ENCODE measurements around the gene OR52A1. TPM values are rescaled to one million over a fixed set of nuclear protein-coding genes. Genes with fewer than 3 reads are reported as not detected.
"Not testable (repeated sequence)": the region's sequence is repeated elsewhere in the genome, so short reads cannot be mapped to it uniquely, and the experiment has no call there.

OR52A1 gene
- total and polyA plus RNA-seq, 8 donors, result not detected

DNA sequence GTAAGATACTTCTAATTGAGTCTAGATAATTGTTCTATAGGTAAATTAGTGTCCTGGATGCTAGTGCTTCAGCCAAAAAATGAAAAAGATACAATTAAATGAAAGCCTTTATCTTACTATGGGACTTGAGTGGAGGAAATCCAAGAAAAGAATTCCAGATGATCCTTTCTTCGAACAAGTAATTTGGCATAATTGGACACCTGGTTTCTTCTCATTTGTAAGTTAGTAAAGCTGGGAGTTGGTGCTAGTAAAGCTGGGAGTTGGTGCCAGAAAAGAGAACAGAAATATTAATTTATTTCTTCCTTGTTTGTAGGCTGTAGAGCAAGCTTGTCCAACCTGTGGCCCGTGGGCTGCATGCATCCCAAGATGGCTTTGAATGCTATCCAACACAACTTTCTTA, 33.6 kb upstream of the OR52A1 start:
- Histone ChIP-seq H3K27ac (no peak overlapping the region), H3K27me3 (no peaks in the 10 kb centered on the region), H3K9me3 (peaks cover 0 to 9% (median 3%) of the 10 kb centered on the region in 4 donors), H3K4me3 (no peak overlapping the region), H3K36me3 (no peaks in the 10 kb centered on the region), H3K4me1 (no peaks in the 10 kb centered on the region)
- 75 to 90% (median 85%) methylated on average over 2 of the region's 2 CpGs for WGBS, 5 donors
- TF ChIP-seq POLR2A (IDR thresholded peaks at IDR 0.05) (no peak), POLR2AphosphoS5 (IDR thresholded peaks at IDR 0.05) (no peak), EP300 (IDR thresholded peaks at IDR 0.05) (no peak)
- TF ChIP-seq, protein P1, sequence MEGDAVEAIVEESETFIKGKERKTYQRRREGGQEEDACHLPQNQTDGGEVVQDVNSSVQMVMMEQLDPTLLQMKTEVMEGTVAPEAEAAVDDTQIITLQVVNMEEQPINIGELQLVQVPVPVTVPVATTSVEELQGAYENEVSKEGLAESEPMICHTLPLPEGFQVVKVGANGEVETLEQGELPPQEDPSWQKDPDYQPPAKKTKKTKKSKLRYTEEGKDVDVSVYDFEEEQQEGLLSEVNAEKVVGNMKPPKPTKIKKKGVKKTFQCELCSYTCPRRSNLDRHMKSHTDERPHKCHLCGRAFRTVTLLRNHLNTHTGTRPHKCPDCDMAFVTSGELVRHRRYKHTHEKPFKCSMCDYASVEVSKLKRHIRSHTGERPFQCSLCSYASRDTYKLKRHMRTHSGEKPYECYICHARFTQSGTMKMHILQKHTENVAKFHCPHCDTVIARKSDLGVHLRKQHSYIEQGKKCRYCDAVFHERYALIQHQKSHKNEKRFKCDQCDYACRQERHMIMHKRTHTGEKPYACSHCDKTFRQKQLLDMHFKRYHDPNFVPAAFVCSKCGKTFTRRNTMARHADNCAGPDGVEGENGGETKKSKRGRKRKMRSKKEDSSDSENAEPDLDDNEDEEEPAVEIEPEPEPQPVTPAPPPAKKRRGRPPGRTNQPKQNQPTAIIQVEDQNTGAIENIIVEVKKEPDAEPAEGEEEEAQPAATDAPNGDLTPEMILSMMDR (IDR thresholded peaks at IDR 0.05), result no peak
- intact Hi-C loops (cut with DNase I; ENCODE audit: low total_unique reads), result no loop called here
- no peak for DNase-seq

DNA sequence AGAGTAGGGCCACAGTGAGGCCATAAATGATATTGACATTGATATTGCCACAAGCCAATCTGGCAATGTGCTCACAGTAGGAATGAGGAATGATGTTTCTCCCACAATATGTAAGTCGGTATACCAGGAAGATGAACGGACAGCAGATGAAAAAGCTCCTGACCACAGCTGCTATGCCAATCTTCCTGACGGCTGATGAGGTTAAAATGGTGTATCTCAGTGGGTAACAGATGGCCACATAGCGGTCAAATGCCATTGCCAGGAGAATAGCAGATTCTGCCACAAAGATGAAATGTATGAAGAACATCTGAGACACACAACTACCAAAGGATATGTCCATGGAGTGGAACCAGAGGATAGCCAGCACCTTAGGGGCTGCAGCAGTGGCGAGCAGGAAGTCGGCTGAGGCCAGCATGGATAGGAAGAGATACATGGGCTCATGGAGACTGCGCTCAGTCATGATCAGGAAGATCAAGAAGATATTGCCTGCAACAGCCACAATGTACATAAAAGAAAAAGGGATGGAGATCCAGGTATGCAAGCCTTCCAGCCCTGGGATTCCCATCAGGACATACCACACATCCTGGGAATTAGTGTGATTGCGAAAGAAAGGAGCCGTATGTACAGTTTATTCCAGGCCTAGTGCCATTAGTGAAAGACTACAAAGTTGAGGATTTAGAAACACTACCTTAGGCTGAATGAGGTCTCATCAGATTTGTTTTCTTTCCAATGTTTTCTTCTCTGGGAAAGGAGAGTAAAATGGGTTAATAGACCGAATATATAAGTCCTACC, 23.7 kb upstream of the OR52A1 start:
- no peak for TF ChIP-seq POLR2A (IDR thresholded peaks at IDR 0.05)
- TF ChIP-seq, protein P1 (IDR thresholded peaks at IDR 0.05), result no peak
- TF ChIP-seq EP300 (IDR thresholded peaks at IDR 0.05), result no peak
- no peak for TF ChIP-seq POLR2AphosphoS5 (IDR thresholded peaks at IDR 0.05)
- no peaks in the 10 kb centered on the region for H3K36me3 ChIP-seq
- H3K4me3 ChIP-seq, result no peak overlapping the region
- H3K9me3 ChIP-seq, result no peaks in the 10 kb centered on the region
- no peaks in the 10 kb centered on the region for H3K4me1 ChIP-seq
- no peak overlapping the region for H3K27ac ChIP-seq
- intact Hi-C loops (cut with DNase I; ENCODE audit: low total_unique reads), result no loop called here
- DNase-seq, result no peak
- 77 to 86% (median 84%) methylated on average over 10 of the region's 10 CpGs for WGBS, 5 donors
- H3K27me3 ChIP-seq, result no peaks in the 10 kb centered on the region

DNA sequence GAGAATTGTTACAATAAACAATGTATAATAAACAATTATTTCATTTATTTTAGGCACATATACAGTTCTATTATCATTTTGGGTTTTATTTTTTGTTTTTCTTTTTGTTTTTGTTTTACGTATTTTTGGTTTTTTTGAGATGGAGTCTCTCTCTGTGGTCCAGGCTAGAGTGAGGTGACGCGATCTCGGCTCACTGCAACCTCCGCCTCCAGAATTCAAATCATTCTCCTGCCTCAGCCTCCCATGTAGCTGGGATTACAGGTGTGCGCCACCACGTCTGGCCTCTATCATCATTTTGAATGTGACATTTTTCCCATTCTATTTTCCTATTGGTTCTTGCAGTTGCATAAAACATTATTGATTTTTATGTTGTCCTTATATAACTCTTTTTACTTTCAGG, 20.4 kb upstream of the OR52A1 start:
- no peaks in the 10 kb centered on the region for H3K27me3 ChIP-seq
- WGBS, 5 donors, result 91 to 95% (median 92%) methylated on average over 7 of the region's 7 CpGs
- H3K9me3 ChIP-seq, result no peaks in the 10 kb centered on the region
- H3K4me1 ChIP-seq, result no peaks in the 10 kb centered on the region
- intact Hi-C loops (cut with DNase I; ENCODE audit: low total_unique reads), result no loop called here
- H3K27ac ChIP-seq, result no peak overlapping the region
- DNase-seq, result no peak
- TF ChIP-seq POLR2A (IDR thresholded peaks at IDR 0.05) (no peak), EP300 (IDR thresholded peaks at IDR 0.05) (no peak), POLR2AphosphoS5 (IDR thresholded peaks at IDR 0.05) (no peak)
- TF ChIP-seq, protein P1 (IDR thresholded peaks at IDR 0.05), result no peak
- H3K36me3 ChIP-seq, result no peaks in the 10 kb centered on the region
- H3K4me3 ChIP-seq, result no peak overlapping the region

DNA sequence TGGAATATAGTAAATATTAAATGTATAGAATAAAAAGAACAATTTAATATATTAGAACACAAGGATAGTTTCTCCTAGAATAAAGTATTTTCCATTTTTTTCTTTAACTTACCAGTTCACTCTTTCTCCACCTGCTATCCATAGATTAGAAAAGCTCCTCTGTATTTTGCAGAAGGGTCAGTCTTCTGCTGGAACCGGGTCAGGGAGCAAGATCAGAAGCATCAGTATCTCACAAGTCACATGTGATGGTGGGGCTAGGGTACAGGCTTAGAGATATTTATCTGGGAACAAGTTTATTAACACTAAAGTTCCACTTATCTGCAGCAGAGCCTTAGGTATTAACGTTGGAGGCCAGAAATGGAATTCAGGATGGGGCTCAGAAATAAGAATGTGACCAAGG, 17.3 kb upstream of the OR52A1 start:
- TF ChIP-seq POLR2AphosphoS5 (IDR thresholded peaks at IDR 0.05) (no peak), EP300 (IDR thresholded peaks at IDR 0.05) (no peak), POLR2A (IDR thresholded peaks at IDR 0.05) (no peak)
- TF ChIP-seq, protein P1 (IDR thresholded peaks at IDR 0.05), result no peak
- H3K4me1 ChIP-seq, result no peaks in the 10 kb centered on the region
- WGBS, 5 donors, result 47 to 65% (median 53%) methylated on average over 2 of the region's 2 CpGs
- H3K4me3 ChIP-seq, result no peak overlapping the region
- DNase-seq, result no peak
- no peaks in the 10 kb centered on the region for H3K27me3 ChIP-seq
- no peaks in the 10 kb centered on the region for H3K9me3 ChIP-seq
- intact Hi-C loops (cut with DNase I; ENCODE audit: low total_unique reads), result no loop called here
- H3K27ac ChIP-seq, result no peak overlapping the region
- H3K36me3 ChIP-seq, result no peaks in the 10 kb centered on the region

DNA sequence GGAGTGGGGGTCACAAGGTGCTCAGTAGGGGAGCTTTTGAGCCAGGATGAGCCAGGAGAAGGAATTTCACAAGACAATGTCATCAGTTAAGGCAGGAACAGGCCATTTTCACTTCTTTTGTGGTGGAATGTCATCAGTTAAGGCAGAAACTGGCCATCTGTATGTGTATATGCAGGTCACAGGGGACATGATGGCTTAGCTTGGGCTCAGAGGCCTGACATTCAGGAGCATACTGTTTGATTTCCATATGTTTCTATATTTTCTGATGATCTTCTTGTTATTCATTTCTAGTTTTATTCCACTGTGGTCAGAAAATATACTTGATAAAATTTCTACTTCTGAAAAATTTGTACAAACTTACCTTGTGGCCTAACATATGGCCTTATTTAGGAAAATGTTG, 11.3 kb upstream of the OR52A1 start:
- H3K27ac ChIP-seq; H3K36me3 ChIP-seq; H3K27me3 ChIP-seq; DNase-seq; H3K4me1 ChIP-seq; H3K4me3 ChIP-seq; H3K9me3 ChIP-seq; intact Hi-C loops (cut with DNase I; ENCODE audit: low total_unique reads): not testable (repeated sequence)

DNA sequence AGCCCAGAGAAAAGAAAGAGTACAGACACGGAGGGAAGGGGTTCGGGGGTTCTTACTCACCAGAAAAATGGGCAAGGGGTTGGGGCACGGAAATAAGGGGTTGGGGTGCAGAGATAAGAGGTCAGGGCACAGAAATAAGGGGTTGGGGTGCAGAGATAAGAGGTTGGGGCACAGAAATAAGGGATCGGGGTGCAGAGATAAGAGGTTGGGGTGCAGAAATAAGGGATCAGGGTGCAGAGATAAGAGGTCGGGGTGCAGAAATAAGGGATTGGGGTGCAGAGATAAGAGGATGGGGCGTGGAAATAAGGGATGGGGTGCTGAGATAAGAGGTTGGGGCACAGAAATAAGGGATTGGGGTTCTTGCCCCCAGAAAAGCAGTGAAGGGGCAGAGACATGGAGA, 10.2 kb upstream of the OR52A1 start:
- H3K27ac ChIP-seq; H3K4me3 ChIP-seq; H3K36me3 ChIP-seq; DNase-seq; H3K9me3 ChIP-seq; intact Hi-C loops (cut with DNase I; ENCODE audit: low total_unique reads); H3K27me3 ChIP-seq; H3K4me1 ChIP-seq: not testable (repeated sequence)
- 54 to 69% (median 60%) methylated on average over 6 of the region's 6 CpGs for WGBS, 5 donors

DNA sequence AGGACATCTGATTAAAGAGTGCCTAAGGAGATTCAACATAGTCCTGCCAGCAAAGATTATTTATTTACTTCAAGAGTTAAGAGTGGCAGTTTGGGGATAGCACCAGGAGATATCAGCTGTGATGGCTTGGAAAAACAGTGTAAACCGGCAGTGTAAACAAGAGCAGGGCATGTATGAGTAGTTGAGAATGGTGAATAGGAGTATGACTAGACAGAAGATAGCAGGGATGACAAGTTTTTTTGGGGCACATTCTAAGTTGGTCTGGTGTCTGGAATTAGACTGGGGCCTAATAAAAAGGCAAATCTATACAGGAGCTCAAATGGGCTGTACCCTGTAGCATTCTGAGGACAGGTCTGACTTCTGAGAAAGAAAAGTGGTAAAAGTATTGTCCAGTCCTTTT, 6.5 kb upstream of the OR52A1 start:
- WGBS, 5 donors, result 70 to 80% methylated on average over 1 of the region's 1 CpG; no CpG with 5 or more reads in 3 of the 5 donors
- H3K27me3 ChIP-seq; intact Hi-C loops (cut with DNase I; ENCODE audit: low total_unique reads): not testable (repeated sequence)

More for the DNA sequence above, 6.5 kb upstream of the OR52A1 start:
- H3K9me3 ChIP-seq, DNase-seq, H3K27ac ChIP-seq, H3K4me3 ChIP-seq, H3K36me3 ChIP-seq, H3K4me1 ChIP-seq: not testable (repeated sequence)
